HG02642 (cell line): ENCODE results near the gene LEO1.
A peak's percentile ranks its signal among the peaks of the same experiment; 100 is the strongest.

Source experiments
- ATAC-seq: cut with Tn5 transposase; IDR thresholded peaks from one replicate; pipeline ENCODE4 v1.9.1; 2021; ENCODE audit warnings: mild to moderate bottlenecking; ENCODE audit not compliant: unreplicated experiment, poor library complexity

LEO1 gene

DNA sequence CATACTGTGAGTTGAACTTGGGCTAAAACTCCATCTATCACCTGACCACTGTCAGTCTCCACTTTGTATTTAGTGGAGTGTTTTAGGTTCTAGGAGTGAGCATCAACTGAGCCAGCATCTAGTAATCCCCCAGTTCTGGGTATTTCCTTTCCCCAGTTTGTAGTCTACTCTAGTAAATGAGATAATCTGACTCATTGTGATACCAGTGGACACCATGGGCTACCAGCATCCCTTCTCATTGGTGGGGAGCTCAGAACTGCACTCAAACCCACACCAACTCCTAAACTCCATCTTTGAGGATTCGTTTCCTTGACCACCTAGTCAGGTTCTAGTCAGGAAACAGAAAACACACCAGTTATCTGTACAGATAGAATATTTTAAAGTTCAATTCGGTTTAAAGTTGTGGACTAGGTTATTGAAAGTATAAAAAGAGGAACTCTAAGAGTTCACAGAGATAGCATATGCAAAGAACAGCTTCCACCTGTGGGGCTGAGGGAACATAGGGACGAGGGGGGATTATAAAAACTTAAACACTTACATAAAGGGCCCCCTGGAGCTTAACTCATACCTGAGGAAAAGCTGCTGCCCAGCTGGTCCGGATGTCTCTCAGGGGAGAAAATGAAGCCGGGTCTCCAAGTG, 36.0 kb downstream of the LEO1 start:
- peak; percentile 85 for ATAC-seq

DNA sequence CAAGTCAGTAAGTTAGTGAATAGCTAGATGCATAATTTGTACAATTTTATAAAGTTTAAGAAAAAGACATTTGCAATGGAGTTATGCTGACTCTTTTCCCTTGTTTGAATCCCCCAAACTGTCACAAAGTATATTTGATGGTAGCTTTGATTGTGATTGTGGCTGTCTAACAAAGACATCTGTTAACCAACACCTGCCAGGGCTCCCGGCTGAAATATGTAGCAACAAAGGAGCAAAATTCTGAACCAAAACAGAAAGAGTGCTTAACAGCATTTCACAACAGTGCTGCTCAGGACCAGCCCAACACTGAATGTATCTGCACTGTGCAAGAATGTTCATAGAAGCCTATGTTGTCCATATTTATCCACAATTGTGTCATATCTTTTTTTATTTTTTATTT, 39.4 kb downstream of the LEO1 start:
- no peak for ATAC-seq

GRCh38 chr15:51931638-51932037, 39.9 kb downstream of the LEO1 start:
- no peak for ATAC-seq

DNA sequence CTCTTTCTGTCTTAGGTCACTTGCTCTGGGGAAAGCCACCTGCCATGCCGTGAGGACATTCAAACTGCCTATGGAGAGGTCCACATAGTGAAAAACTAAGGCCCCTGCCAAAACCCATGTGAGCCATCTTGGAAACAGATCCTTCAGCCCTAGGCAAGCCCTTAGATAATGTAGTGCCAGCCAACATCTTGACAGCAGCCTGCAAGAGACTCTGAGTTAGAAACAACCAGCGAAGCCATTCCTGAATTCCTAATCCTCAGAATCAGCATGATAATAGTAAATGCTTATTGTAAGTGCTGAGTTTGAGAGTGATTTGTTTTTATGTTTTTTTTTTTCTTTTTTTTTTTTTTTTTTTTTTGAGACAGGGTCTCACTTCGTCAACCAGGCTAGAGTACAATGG, 40.6 kb downstream of the LEO1 start:
- no peak for ATAC-seq

GRCh38 chr15:51926809-51927208, 44.8 kb downstream of the LEO1 start:
- no peak for ATAC-seq

GRCh38 chr15:51924156-51925068, 47.2 kb downstream of the LEO1 start:
- ATAC-seq, result no peak

DNA sequence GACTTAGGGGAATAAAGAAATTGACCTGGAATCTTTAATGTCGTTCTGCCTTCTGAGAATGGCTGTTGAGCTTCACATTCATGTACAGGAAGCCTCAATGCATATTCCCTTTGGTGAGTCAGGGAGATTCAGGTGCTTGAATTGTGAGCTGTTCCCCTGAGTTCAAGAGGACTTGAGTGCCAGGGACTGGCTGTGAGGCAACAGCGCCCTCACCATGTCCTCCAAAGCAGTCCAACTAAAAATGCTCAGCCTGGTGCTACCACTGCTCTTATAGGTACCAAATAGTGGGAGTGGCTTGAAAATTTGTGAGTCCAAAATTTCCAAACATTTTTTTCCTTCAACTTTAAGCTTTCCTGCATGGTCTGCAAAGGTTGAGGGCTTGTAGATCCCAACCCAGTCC, 54.1 kb downstream of the LEO1 start:
- ATAC-seq, result no peak

DNA sequence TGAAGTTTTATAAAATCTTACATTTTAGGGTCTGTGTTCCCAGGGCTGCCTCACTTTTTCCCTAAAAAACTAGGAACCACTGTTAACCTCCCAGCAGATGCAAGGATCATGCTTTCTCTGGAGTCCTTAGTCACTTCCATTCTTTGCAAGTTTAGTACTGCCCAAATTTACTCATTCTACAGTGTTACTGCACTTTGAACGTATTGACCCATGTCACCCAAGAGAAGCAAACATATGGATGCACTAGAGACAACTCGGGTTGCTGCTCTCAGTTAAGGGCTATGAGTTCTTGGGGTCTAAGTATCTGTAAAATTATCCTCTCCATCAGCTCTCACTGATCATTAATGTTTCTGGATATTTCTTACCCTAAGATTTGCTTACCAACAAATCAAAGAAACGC, 59.0 kb downstream of the LEO1 start:
- ATAC-seq, result no peak

DNA sequence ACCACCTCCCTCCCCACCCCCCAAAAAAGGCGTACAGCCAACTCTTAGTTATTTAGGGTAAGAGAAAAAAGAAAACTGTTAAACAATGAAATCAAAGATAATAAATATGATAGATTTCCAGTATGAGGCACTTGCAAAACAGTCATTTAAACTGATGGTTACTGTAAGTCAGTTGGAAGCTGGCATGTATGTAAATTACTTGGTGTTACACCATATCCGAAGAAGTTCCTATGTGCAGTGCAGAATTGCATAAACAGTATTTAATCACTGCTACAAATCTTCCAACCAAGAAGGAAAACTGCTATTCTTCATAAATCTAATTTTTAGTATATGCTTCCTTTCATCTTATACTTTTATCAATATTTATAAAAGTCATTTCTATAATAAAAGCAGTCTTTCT, 62.0 kb downstream of the LEO1 start:
- ATAC-seq, result no peak

- ATAC-seq, result no peak
Measured at GRCh38 chr15:51908316-51908715, 63.3 kb downstream of the LEO1 start.

GRCh38 chr15:51907136-51907862, 64.3 kb downstream of the LEO1 start:
- no peak for ATAC-seq

GRCh38 chr15:51904931-51905330, 66.6 kb downstream of the LEO1 start:
- ATAC-seq, result no peak

DNA sequence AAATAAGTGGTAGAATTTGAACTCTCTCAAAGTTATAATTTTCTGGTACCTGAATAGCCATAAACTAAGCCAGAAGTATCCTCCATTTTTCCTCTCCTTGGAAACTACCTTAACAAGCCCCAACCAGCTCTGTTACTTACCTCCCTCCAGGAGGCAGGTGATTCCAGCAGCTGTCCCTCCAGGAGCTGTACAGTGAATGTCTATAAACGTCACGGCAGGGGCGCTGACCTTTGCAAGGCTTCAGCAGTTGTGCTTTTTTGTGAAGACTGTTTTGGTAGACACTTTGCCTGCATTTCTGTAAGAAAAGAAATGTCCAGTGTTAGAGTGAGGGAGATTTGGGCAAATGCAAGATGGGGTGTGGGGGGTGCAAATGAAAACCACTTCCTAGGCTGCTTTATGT, 67.2 kb downstream of the LEO1 start:
- no peak for ATAC-seq

DNA sequence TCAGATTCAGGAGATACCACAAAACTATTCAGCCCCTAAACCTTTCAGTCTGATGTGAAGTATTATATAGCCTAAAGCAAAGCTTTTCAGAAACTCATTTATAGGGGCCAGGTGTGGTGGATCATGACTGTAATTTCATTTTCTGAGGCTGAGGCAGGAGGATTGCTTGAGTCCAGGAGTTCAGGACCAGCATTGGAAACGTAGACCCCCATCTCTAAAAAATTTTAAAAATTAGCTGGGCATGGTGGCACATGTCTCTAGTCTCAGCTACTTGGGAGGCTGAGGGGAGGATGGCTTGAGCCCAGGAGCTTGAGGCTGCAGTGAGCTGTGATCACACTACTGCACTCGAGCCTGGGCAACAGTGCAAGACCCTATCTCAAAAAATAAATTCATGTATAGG, 82.1 kb downstream of the LEO1 start:
- no peak for ATAC-seq

- no peak for ATAC-seq
Measured at GRCh38 chr15:51888593-51889195, 82.9 kb downstream of the LEO1 start.
